SU-DHL-6 (cell line): ENCODE results near the gene INSIG2.

Experiments
- CTCF ChIP-seq: fragments of 200-600 bp; sonication (generic); IDR thresholded peaks from one replicate; pipeline ENCODE4 v1.5.1; 2017; ENCODE audit warnings: antibody characterized with exemption, mild to moderate bottlenecking, low read length, moderate library complexity; ENCODE audit not compliant: insufficient read depth, poor library complexity, severe bottlenecking
- EZH2phosphoT487 ChIP-seq: fragments of 200-600 bp; sonication (generic), shearing (Covaris generic); conservative IDR thresholded peaks from 2 replicates; pipeline ENCODE4 v1.6.1; 2018; ENCODE audit warnings: mild to moderate bottlenecking, antibody characterized with exemption, low read length, moderate library complexity, mixed read lengths

GRCh38 chr2:118084491-118085089 lies 3.7 kb upstream of the INSIG2 start:
- TF ChIP-seq CTCF (no peak), EZH2phosphoT487 (no peak)
